Transverse colon (tissue), 4 donors: ENCODE results near the gene TRO. TPM values are rescaled to one million over a fixed set of nuclear protein-coding genes. Genes with fewer than 3 reads are reported as not detected.

Experiments
- DNase-seq: peaks from one replicate; pipeline ENCODE4 v3.0.0-alpha.2; 2019
- H3K27ac ChIP-seq, 4 donors: fragments of 200-600 bp; sonication (generic); 2 replicates each; pipeline ENCODE4 v1.5.1; 2016 to 2018; ENCODE audit warnings: inconsistent platforms in 4 of 4
- H3K27me3 ChIP-seq: fragments of 200-600 bp; sonication (generic); 2 replicates; pipeline ENCODE4 v1.5.1; 2017; ENCODE audit warnings: inconsistent platforms
- H3K36me3 ChIP-seq, 4 donors: fragments of 200-600 bp; sonication (generic); 2 replicates each; pipeline ENCODE4 v1.5.1; 2017 to 2019; ENCODE audit warnings: inconsistent platforms in 4 of 4
- H3K4me1 ChIP-seq, 4 donors: fragments of 200-600 bp; sonication (generic); 2 replicates each; pipeline ENCODE4 v1.5.1; 2017 to 2020; ENCODE audit warnings: inconsistent platforms in 4 of 4
- H3K4me3 ChIP-seq, 4 donors: fragments of 200-600 bp; sonication (generic); 1 replicate in 1 of 4; 2 replicates in 3 of 4; pipeline versions ENCODE4 v1.5.1 to v1.6.1; 2017 to 2019; ENCODE audit warnings: inconsistent platforms in 4 of 4
- H3K9me3 ChIP-seq, 2 donors: fragments of 200-600 bp; sonication (generic); 2 replicates each; pipeline ENCODE4 v1.5.1; 2017 to 2019; ENCODE audit warnings: inconsistent platforms in 2 of 2
- EP300 ChIP-seq: sonication (generic); formaldehyde crosslinking; IDR thresholded peaks from one replicate; pipeline ENCODE4 v1.6.1; 2017; ENCODE audit warnings: antibody characterized with exemption, low read depth
- POLR2A ChIP-seq: fragments of 450-650 bp; IDR thresholded peaks from one replicate; pipeline ENCODE4 v1.6.1; 2016; ENCODE audit warnings: antibody characterized with exemption, mild to moderate bottlenecking, moderate library complexity
- POLR2AphosphoS5 ChIP-seq, 3 donors: sonication (generic); formaldehyde crosslinking; IDR thresholded peaks; one replicate each; pipeline ENCODE4 v1.6.1; 2016; ENCODE audit warnings: antibody characterized with exemption in 3 of 3
- WGBS, 2 donors: methylation state at CpG; one replicate each; pipeline ENCODE4 v1.1.5; 2018; ENCODE audit warnings: low coverage in 1 of 2; 5-methylcytosine and 5-hydroxymethylcytosine counted together
- in situ Hi-C, 4 donors: fragments of 200-750 bp; cut with MboI; loops; one replicate each; pipeline versions ENCODE4 v1.15.0 to v1.15.1; 2017; ENCODE audit warnings: low sequenced_read_pairs in 3 of 4, low pct_ligation_motif_present in 1 of 4, low pct_unique_long_range_greater_than_20kb in 1 of 4
- intact Hi-C: fragments of 100-400 bp; cut with DNase I; formaldehyde crosslinking; loops from one replicate; pipeline ENCODE4 v1.15.1; 2023; ENCODE audit warnings: low total_unique reads
- total RNA-seq, 4 donors: library from RNA; depleted of rRNA; stranded (reverse); fragments of >200 nt; gene quantifications; one replicate each; pipeline ENCODE4 v1.1.0, GENCODE V29; 2016
- TF ChIP-seq, protein P1 (sequence below), 5 experiments: fragments of 200-600 bp in 3 of 5; fragments of 450-650 bp in 2 of 5; sonication (generic) in 3 of 5; IDR thresholded peaks; 1 replicate in 2 of 5; 2 replicates in 3 of 5; pipeline ENCODE4 v1.5.1; 2016 to 2017; ENCODE audit warnings: antibody characterized with exemption in 5 of 5, inconsistent platforms in 3 of 5, mild to moderate bottlenecking in 2 of 5, moderate library complexity in 1 of 5

The TRO gene
- total RNA-seq, 4 donors from 2014 or later: 1.4 to 7.9 (median 3.1) TPM

DNA sequence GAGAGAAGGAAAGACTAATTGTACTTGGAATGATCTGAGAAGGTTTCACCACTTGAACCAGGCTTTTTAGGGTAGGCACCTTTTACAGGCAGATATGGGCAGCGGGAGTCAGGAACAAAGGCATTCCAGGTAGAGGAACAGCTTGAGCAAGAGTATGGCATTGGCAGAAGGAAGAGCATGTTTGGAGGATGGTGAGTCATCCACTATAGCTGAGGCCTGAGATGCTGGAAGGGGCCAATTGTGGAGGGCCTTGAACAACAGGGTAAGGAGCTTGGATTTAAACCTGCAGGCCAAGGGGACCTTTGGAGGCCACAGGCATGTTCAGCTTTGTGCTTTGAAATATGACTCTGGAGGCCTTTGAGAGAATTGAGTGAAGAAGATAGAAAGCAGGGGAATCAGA is 41.1 kb downstream of the TRO start:
- H3K27ac ChIP-seq: no peak overlapping the region
- in situ Hi-C loops (no loop called here), intact Hi-C loops (no loop called here)
- no peaks in the 10 kb centered on the region for H3K9me3 ChIP-seq
- H3K4me1 ChIP-seq: no peaks in the 10 kb centered on the region
- 86% methylated on average over 1 of the region's 1 CpG; no CpG with 5 or more reads in 1 of the 2 donors for WGBS, 2 donors
- TF ChIP-seq POLR2A (no peak), POLR2AphosphoS5 (IDR thresholded peaks at IDR 0.05) (no peak), EP300 (no peak)
- TF ChIP-seq, protein P1, sequence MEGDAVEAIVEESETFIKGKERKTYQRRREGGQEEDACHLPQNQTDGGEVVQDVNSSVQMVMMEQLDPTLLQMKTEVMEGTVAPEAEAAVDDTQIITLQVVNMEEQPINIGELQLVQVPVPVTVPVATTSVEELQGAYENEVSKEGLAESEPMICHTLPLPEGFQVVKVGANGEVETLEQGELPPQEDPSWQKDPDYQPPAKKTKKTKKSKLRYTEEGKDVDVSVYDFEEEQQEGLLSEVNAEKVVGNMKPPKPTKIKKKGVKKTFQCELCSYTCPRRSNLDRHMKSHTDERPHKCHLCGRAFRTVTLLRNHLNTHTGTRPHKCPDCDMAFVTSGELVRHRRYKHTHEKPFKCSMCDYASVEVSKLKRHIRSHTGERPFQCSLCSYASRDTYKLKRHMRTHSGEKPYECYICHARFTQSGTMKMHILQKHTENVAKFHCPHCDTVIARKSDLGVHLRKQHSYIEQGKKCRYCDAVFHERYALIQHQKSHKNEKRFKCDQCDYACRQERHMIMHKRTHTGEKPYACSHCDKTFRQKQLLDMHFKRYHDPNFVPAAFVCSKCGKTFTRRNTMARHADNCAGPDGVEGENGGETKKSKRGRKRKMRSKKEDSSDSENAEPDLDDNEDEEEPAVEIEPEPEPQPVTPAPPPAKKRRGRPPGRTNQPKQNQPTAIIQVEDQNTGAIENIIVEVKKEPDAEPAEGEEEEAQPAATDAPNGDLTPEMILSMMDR (IDR thresholded peaks at IDR 0.05): no peak
- H3K4me3 ChIP-seq: no peak overlapping the region
- H3K36me3 ChIP-seq: no peaks in the 10 kb centered on the region
- no peak for DNase-seq
- no peaks in the 10 kb centered on the region for H3K27me3 ChIP-seq

DNA sequence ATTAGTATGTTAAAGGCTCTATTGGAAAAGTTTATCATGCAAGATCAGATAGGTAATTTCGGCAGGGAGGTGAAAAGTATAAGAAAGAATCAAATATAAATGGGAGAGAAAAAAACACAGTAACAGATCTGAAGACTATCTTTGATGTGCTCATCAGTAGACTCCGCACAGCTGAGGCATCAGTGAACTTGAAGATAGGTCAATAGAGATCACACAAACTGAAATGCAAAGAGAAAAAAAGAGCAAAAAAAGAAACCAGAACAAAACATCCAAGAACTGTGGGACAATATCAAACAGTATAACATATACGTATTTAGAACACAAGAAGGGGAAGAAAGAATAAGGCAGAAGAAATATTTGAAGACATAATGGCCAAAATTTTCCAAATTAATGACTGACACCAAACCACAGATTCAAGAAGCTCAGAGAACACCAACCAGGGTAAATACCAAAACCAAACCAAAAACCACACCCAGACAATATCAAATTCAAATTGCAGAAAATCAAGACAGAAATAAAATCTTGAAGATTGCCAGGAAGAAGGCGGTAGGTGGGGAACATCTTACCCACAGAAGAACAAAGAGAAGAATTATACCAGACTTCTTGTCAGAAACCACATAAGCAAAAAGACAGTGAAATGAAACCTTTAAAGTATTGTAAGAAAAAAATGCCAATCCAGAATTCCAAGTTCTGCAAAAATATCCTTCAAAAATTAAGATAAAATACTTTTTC is 44.3 kb downstream of the TRO start:
- no peaks in the 10 kb centered on the region for H3K9me3 ChIP-seq
- TF ChIP-seq, protein P1 (IDR thresholded peaks at IDR 0.05): no peak
- TF ChIP-seq POLR2A (no peak), POLR2AphosphoS5 (IDR thresholded peaks at IDR 0.05) (no peak), EP300 (no peak)
- H3K4me3 ChIP-seq: no peak overlapping the region
- no peaks in the 10 kb centered on the region for H3K27me3 ChIP-seq
- no peak overlapping the region for H3K27ac ChIP-seq
- intact Hi-C loops: no loop called here
- H3K36me3 ChIP-seq: no peaks in the 10 kb centered on the region
- no peaks in the 10 kb centered on the region for H3K4me1 ChIP-seq
- no peak for DNase-seq
- in situ Hi-C loops: no loop called here
- WGBS, 2 donors: 69 to 85% methylated on average over 1 to 4 of the region's 4 CpGs

DNA sequence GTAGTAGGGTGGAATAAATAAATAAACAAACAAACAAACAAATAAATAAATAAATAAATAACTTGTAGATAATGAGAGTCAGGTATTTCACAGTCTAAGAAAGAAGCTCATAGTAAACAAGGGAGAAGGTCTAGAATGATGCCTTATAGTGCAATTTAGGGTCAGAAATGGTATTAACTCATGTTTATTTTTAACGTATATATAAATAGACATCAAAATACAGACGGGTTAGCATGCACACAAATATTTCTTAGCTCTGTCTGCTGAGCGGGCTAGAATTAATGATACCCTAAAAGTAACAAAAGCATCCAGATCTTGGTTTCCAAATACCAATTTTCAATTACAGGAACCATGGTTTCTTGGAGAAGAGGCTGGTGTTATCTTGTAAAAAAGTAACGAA is 56.8 kb downstream of the TRO start:
- no peak overlapping the region for H3K4me3 ChIP-seq
- in situ Hi-C loops: no loop called here
- H3K27ac ChIP-seq: no peak overlapping the region
- H3K27me3 ChIP-seq: no peaks in the 10 kb centered on the region
- no peak for DNase-seq
- intact Hi-C loops: no loop called here
- no peaks in the 10 kb centered on the region for H3K4me1 ChIP-seq
- H3K9me3 ChIP-seq: no peaks in the 10 kb centered on the region
- TF ChIP-seq, protein P1 (IDR thresholded peaks at IDR 0.05): no peak
- no peaks in the 10 kb centered on the region for H3K36me3 ChIP-seq
- 70 to 84% methylated on average over 4 of the region's 4 CpGs for WGBS, 2 donors

DNA sequence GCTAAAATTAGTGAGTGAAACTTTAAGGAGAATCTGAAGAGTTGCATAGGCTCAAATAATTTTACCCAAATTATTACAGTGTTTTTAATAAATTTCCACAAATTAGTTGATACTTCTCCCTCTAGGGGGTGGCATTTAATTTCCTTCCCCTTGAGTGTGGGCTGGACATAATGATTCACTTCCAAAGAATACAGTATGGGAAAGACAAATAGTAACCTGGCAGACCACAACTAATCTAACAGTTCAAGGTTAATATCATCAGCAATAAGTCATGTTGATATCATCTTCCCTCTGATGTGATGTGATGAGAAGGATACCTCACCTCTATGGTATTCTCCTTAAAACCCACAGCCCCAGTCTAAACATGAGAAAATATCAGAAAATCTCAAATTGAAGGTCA is 57.8 kb downstream of the TRO start:
- TF ChIP-seq, protein P1 (IDR thresholded peaks at IDR 0.05): no peak
- no peak for TF ChIP-seq POLR2AphosphoS5 (IDR thresholded peaks at IDR 0.05)
- TF ChIP-seq POLR2A: no peak
- TF ChIP-seq EP300: no peak

More for the DNA sequence above, 57.8 kb downstream of the TRO start:
- Histone ChIP-seq H3K36me3 (no peaks in the 10 kb centered on the region), H3K27ac (no peak overlapping the region), H3K4me3 (no peak overlapping the region), H3K9me3 (no peaks in the 10 kb centered on the region), H3K27me3 (no peaks in the 10 kb centered on the region), H3K4me1 (no peaks in the 10 kb centered on the region)
- intact Hi-C loops (no loop called here), in situ Hi-C loops (no loop called here)
- no peak for DNase-seq
